ENCODE measurements around the gene SAXO1.
"Not testable (repeated sequence)": the region's sequence is repeated elsewhere in the genome, so short reads cannot be mapped to it uniquely, and the experiment has no call there.

SAXO1 gene, protein sequence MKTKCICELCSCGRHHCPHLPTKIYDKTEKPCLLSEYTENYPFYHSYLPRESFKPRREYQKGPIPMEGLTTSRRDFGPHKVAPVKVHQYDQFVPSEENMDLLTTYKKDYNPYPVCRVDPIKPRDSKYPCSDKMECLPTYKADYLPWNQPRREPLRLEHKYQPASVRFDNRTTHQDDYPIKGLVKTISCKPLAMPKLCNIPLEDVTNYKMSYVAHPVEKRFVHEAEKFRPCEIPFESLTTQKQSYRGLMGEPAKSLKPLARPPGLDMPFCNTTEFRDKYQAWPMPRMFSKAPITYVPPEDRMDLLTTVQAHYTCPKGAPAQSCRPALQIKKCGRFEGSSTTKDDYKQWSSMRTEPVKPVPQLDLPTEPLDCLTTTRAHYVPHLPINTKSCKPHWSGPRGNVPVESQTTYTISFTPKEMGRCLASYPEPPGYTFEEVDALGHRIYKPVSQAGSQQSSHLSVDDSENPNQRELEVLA

DNA sequence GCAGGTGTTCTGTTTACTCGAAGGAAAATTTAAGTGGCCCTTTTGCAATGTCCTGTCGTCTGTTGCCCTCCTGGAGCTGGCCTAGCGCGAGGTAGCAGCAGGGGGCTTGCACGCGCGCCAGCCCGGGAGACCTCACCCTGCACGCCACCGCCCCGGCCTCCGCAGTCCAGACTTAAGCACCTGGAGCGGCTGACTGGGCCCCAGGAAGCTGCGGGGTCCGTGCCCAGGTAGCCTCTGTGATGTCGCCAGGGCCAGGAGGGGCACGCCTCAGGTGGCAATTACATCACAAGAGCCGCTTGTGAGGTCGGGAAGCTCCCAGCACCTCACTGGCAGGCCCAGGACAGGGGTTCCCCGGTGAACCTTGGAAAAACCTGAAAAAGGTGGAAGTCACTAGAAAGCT is at the start of gene SAXO1:
Gene SAXO1, minus strand, starts transcription at position 195 of the 400 bp plus-strand sequence. CDS start 301 bp downstream, outside the sequence.
- DNase-seq (ENCODE audit: low read depth in 2 of 2): no peak

DNA sequence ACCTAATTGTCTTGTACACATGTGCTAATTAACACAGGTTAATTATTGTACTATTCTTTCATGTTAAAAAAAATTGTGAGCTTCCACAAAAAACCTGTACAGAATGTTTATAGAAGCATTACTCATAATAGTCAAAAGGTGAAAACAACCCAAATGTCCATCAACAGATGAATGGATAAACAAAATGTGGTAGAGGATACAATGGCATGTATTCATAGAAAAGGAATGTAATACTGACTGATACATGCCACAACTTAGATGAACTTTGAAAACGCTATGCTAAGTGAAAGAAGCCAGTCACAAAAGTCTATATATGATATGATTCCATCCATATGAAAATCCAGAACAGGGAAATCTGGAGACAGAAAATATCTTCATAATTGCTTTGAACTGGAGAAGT is 41.8 kb upstream of the SAXO1 start:
- DNase-seq (ENCODE audit: low read depth in 2 of 2): no peak

DNA sequence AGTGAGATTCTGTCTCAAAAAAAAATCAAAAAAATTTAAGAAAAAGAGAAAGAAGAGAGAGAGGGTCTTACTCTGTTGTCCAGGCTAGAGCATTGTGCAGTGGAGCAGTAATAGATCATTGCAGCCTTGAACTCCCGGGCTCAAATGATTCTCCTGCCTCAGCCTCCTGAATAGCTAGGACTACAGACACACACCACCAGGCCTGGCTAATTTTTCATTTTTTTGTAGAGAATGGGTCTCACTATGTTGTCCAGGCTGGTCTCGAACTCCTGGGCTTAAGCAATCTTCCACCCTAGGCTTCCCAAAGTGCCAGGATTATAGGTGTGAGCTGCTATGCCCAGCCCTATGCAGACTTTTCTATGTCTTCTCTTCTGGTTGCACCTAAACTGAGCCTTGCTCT is 41.2 kb upstream of the SAXO1 start:
- no peak for DNase-seq (ENCODE audit: low read depth in 2 of 2)

DNA sequence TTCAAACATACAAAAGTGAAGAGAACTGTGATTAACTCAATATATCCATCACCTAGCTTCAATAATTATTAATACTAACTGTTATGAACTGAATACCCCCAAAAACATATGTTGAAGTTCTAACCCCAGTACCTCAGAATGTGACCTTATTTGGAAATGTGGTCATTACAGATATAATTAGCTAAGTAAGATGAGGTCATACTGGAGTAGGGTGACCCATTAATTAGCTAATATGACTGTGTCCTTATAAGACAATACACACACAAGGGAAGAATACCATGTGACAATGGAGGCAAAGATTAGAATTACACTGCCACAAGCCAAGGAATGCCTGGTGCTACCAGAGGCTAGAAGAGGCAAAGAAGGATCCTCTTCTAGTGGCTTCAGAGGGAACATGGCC is 24.0 kb upstream of the SAXO1 start:
- no peak for DNase-seq (ENCODE audit: low read depth in 2 of 2)

DNA sequence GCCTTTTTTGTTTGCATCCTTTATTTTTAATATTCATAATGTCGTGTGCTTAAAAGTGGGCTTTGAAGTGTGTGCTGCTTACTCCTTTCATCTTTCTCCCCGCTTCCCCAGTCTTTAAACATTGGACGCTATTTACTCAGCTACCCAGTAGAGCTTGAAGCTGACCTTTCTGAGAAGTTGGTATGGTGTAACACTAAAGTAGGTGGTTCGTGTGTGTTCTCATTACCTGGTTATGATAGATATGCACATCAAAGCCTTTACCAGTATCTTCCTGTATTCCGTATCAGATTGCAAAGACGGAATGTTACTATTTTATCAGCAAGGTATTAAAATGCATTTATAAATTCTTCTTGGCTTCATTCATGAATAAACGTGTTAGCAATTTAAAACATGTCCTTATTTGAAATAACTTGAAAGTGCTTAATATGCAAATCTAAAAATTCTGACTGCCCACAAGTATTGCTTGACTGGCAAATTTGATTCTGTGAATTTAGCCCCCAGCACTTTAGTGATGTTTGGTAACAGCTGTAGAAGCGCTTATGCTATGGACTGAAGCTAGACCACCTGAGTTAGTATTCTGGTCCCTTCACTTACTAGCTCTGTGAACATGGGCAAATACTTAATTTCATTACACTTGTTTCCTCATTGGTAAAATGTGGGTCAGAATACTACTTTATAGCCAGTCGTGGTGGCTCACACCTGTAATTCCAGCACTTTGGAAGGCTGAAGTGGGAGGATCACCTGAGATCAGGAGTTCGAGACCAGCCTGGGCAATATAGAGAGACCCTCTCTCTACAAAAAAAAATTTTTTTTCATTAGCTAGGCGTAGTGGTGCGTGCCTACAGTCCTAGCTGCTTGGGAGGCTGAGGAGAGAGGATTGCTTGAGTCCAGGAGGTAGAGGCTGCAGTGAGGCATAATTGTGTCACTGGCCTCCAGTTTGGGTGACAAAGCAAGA is 17.9 kb upstream of the SAXO1 start:
- DNase-seq (ENCODE audit: low read depth in 2 of 2): no peak

DNA sequence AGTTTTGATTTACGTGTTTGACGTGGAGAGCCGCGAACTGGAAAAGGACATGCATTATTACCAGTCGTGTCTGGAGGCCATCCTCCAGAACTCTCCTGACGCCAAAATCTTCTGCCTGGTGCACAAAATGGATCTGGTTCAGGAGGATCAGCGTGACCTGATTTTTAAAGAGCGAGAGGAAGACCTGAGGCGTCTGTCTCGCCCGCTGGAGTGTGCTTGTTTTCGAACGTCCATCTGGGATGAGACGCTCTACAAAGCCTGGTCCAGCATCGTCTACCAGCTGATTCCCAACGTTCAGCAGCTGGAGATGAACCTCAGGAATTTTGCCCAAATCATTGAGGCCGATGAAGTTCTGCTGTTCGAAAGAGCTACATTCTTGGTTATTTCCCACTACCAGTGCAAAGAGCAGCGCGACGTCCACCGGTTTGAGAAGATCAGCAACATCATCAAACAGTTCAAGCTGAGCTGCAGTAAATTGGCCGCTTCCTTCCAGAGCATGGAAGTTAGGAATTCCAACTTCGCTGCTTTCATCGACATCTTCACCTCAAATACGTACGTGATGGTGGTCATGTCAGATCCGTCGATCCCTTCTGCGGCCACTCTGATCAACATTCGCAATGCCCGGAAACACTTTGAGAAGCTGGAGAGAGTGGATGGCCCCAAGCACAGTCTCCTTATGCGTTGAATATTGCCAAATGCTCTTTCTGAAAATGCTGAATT is 17.1 kb upstream of the SAXO1 start:
- no peak for DNase-seq (ENCODE audit: low read depth in 2 of 2)

DNA sequence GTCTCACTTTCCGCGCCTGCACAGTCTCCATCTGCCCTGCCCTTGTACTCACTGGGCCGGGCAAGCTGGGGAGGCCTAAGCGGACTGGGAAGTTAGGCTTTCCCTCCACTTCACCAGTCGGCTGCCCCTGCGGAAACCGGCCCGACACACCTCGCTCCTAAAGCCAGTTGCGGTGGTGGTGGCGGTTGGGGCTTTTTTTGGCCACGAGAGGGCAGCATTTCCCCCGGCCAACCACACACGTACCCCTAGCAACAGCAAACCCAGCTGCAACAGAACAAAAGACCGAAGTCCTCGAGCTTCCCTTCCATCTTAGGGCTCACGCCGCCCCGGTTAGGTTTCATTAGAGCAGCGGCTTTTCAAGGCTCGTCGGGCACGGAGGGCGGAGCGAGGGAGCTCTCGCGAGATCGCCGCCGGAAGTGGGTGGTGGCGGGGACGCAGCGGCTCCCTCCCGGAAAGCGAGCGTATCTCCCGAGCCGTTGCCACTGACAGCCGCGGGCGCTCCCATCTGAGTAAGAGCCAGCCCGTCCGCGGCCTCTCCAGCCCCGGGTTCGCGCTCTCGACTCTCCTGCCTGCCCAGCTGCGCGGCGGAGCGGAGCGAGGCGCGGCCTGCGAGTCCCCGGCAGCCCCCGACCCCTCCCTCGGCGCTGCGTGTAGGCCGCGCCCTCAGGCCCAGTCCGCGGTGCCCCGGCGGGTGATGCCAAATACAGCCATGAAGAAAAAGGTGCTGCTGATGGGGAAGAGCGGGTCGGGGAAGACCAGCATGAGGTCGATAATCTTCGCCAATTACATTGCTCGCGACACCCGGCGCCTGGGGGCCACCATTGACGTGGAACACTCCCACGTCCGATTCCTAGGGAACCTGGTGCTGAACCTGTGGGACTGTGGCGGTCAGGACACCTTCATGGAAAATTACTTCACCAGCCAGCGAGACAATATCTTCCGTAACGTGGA is 16.2 kb upstream of the SAXO1 start, which contains the start of gene RRAGA:
Gene RRAGA, plus strand, starts transcription at position 462 of the 951 bp plus-strand sequence. Its CDS starts 233 bp downstream, at position 695.
- DNase-seq (ENCODE audit: low read depth in 2 of 2): peak; percentile 87 to 89

DNA sequence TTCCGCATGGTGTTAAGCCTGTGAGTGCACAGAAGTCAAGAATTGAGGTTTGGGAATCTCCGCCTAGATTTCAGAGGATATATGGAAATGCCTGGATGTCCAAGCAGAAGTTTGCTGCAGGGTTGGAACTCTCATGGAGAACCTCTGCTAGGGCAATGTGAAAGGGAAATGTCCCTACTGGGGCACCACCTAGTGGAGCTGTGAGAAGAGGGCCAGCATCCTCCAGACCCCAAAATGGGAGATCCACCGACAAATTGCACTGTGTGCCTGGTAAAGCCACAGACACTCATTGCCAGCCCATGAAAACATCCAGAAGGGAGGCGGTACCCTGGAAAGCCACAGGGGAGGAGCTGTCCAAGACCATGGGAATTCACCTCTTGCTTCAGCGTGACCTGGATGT is 3.6 kb upstream of the SAXO1 start:
- DNase-seq (ENCODE audit: low read depth in 2 of 2): no peak

DNA sequence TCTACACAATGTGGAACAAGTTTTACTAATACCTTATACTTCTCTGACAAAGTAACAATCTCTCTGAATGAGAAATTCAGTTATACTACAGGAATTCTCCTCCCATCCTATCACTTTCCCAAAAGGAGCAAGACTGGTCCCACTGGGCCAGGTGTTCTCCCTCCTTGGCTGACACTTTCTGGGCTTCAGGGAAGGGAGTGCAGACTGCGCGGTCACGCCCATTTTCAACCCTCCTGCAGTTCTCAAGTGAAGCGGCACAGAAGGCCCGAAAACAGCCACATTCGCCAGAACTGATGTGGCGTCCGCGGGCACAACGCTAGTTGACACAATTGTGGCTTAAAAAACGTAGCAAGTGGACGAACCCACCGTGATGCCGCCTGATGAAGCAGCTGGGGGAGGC is 603 bp downstream of the SAXO1 start:
- no peak for DNase-seq (ENCODE audit: low read depth in 2 of 2)

DNA sequence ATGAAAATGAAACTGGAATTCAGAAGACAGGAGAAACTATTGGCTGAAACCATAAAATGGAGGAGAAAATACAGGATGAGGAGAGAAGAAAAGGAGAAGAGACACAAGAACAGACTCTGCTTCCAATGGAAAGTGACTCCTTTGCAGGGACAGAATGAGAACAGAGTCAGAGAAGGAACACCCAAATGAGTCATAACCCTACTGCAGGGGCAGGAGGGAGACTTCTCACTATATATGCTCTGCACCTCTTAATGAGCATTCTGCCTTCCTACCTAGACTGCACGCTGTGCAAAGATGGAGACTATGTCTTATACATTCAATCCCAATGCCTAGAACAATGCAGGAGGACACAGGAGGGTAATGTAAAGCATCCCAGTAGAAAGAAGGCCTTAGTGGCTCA is 2.1 kb downstream of the SAXO1 start:
- DNase-seq (ENCODE audit: low read depth in 2 of 2): no peak

DNA sequence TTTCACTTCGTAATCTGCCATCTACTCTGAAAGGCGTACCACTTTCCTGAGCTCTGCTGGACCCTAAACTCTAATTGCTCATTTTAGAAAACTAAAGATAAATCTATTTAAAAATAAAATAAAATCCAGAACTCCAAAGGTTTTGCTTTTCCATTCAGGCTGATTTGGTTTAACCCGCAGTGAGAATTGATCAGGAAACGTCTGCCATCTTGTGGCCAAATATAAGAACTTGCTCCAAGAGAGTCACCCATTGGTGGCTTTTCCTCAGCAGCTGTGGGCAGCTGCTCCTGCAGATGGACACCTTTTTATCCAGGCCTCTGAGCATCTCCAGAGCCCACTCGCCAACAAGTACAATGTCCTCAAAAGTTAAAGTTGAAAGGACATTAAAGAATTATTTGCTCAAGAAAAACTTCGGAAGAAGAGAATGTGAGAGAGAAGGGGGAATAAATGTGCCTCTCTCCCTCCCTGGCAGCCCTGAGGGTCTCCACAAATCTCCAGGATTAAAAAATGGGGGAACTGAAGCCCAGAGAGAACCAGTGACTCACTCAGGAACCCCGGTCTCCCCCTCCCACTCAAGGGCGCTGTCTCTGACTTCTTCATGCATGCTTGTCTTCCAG is 4.1 kb downstream of the SAXO1 start:
- DNase-seq (ENCODE audit: low read depth in 2 of 2): no peak

DNA sequence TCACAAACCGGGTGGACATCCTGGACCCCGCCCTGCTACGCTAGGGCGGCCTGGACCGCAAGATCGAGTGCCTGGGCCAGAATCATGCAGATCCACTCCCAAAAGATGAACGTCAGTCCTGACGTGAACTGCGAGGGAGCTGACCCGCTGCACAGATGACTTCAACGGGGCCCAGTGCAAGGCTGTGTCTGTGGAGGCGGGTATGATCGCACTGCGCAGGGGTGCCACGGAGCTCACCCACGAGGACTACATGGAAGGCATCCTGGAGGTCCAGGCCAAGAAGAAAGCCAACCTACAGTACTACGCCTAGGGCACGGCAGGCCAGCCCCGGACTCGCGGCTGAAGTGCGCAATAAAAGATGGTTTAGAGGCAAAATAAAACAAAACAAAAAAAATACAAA is 5.2 kb downstream of the SAXO1 start:
- no peak for DNase-seq (ENCODE audit: low read depth in 2 of 2)

DNA sequence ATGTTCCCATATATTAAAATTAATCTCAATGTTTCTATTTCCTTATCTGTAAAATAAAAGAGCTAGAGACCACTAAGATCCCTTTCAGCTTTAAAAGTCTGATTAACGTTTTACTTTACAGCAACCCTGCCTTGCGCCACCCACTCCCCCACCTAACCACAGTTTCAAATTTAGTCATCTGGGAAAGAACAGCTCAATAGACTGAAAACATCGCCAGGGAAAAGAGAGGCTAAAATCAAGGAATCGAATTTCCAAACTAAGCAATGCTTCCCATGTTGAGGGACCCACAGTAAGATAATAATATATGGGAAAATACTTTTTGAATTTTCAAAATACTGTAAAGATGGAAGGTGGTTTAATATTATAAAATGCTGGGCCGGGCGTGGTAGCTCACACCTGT is 6.6 kb downstream of the SAXO1 start:
- DNase-seq (ENCODE audit: low read depth in 2 of 2): no peak

DNA sequence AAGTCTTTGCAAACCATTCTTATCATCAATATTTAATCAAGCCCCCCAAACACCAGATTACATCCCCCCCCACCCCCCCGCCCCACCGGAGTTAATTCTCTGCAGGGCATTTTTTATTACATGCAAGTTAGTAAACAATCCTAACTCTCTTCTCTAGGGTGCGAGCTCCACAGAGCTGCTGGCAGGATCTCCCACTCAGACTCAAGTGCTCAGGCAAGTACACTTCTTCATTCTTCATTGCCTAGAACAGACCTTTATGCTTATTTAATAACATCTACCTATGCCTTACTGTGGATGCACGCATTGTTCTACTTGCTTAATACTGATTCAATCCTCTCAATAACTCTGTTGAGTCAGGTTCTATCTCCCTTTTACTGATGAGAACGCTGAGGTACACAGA is 9.9 kb downstream of the SAXO1 start:
- DNase-seq (ENCODE audit: low read depth in 2 of 2): no peak

DNA sequence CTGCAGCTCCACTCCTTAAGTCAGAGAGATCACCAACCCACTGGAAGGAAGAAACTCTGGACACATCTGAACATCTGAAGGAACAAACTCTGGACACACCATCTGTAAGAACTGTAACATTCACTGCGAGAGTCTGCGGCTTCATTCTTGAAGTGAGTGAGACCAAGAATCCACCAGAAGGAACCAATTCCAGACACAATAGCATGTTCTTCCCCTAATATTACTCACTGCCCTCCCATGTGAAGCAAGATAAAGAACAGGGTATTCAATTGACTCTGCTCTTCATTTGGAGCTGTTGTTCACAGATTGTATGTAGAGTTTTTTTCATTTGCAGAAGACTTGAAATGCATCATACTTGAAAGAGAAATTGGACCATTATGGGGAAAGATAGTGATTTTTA is 10.8 kb downstream of the SAXO1 start:
- DNase-seq (ENCODE audit: low read depth in 2 of 2): no peak

DNA sequence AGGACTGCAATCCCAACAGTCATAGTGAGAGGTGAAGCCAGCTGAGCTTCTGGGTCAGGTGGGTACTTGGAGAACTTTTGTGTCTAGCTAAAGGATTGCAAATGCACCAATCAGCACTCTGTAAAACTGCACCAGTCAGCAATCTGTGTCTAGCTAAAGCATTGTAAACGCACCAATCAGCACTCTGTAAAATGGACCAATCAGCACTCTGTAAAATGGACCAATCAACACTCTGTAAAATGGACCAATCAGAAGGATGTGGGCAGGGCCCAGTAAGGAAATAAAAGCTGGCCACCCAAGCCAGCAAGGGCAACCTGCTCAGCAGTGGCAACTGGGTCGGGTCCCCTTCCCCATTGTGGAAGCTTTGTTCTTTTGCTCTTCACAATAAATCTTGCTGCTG is 11.4 kb downstream of the SAXO1 start:
- DNase-seq (ENCODE audit: low read depth in 2 of 2): not testable (repeated sequence)

DNA sequence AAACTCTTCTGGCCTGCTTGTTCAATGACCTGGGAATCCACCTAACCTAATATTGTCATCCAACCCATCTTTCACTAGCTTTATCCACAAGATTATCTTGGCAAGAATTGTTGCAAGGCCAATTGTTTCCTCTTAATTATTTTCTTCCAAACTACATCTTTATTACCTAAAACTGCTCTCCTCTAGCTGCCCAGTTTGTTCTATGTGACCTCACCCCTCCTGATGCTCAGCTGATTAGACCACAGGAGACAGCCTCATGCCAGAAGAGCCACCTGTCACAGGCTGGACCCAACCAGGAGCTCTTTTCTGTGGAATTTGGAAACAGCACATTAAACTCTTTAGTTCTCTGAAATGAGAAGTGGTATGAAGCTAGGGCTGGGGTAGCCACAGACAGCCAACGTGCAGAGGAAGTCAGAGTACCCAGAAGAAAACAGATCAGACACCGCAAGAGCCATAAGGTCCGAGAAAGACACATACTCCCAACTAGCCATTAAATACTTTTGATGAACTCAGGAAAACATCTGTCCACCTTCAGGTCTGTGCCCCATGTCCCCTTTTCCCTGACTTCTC is 12.0 kb downstream of the SAXO1 start:
- no peak for DNase-seq (ENCODE audit: low read depth in 2 of 2)

DNA sequence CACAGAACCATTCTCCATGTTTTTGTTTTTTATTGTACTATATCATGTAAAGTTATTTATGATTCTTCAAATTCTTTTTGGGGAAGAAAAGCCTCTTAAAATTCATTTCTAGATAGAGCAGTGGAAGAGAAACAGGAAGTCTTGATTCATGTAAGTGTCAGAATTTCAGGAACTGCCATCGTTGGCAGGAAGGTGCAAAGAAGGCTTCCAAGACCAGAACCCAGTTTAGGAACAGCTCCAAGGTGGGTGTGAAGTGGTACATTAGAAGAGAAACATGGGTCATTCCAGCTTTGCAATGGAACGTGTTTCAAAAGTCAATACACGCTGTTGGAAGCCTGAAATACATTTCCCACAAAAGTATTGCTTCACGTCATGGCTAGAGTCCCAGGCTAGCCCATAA is 14.8 kb downstream of the SAXO1 start:
- no peak for DNase-seq (ENCODE audit: low read depth in 2 of 2)

DNA sequence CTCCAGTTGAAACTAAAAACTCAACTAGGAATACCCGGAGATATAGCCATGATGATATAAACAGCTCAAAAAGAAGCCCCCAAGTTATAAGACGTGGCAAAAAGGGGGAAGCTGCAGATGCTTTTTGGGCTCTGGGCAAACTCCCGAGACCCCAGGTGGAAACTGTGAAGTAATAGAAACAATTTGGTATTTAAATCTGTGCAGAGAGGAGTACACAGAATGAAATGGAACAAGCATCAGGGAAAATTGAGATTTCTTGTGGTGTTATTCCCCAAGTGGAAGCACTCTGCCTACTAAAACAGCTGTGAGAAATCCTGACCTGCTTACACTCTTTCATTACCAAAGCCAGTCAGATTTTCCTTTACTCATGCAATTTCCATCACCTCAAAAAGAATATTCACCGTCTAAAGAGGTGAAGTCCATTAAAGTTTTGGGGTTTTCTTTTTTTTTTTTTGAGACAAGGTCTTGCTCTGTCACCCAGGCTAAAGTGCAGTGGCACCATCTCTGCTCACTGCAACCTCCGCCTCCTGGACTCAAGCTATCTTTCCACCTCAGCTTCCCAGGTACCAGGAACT is 23.5 kb downstream of the SAXO1 start:
- no peak for DNase-seq (ENCODE audit: low read depth in 2 of 2)

DNA sequence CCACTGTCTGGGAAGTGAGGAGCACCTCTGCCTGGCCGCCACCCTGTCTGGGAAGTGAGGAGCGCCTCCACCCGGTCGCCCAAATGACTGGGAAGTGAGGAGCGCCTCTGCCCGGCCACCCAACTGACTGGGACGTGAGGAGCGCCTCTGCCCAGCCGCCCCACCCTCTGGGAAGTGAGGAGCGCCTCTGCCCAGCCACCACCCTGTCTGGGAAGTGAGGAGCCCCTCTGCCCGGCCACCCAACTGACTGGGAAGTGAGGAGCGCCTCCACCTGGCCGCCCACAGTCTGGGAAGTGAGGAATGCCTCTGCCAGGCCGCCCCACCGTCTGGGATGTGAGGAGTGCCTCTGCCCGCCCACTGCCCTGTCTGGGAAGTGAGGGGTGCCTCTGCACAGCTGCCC is 32.9 kb downstream of the SAXO1 start:
- no peak for DNase-seq (ENCODE audit: low read depth in 2 of 2)

Measured in stimulated activated CD8-positive, alpha-beta memory T cell treated with anti-CD3 and anti-CD28 coated beads, Interleukin-7, amount 100 ng/mL, for 1 hour (primary cell).